Measurements from ENCODE around the gene SLC4A5.

GRCh38 chr2:74255660-74256213 lies 87.5 kb downstream of the SLC4A5 start:
- TF ChIP-seq CTCF (IDR thresholded peaks at IDR 0.05; ENCODE audit: low read depth, low read length), result no peak
- no peak for TF ChIP-seq POLR2A (IDR thresholded peaks at IDR 0.05; ENCODE audit: extremely low read depth, insufficient read length)

Measured in NB4 (cell line).